ENCODE results near the gene FBXO30.

Gene FBXO30

GRCh38 chr6:145756170-145756662 is 58.4 kb downstream of the FBXO30 start:
- no peaks in the 10 kb centered on the region for H3K9me2 ChIP-seq (replicated peaks; ENCODE audit: insufficient read depth, low read length)
- no peaks in the 10 kb centered on the region for H3K36me3 ChIP-seq (ENCODE audit: low read length)
- H3K4me3 ChIP-seq (ENCODE audit: insufficient read depth, low read length, poor library complexity, severe bottlenecking) = no peak overlapping the region
- H3K27me3 ChIP-seq (ENCODE audit: low read length) = no peaks in the 10 kb centered on the region
- TF ChIP-seq EZH2phosphoT487 (conservative IDR thresholded peaks at IDR 0.05; ENCODE audit: low read length) (no peak), CTCF (IDR thresholded peaks at IDR 0.05; ENCODE audit: insufficient read depth, low read length, poor library complexity, severe bottlenecking) (no peak)
- H3K79me2 ChIP-seq (ENCODE audit: insufficient read depth, low read length) = no peaks in the 10 kb centered on the region
- H3K9ac ChIP-seq (ENCODE audit: low read length) = no peak overlapping the region
- H3F3A ChIP-seq (ENCODE audit: insufficient read depth) = no peaks in the 10 kb centered on the region
- no peak overlapping the region for H2AFZ ChIP-seq (ENCODE audit: low read depth, low read length, severe bottlenecking)
- H4K20me1 ChIP-seq (ENCODE audit: low read depth, low read length) = no peaks in the 10 kb centered on the region
- no peaks in the 10 kb centered on the region for H3K9me3 ChIP-seq (ENCODE audit: insufficient read depth, low read length)
- no peak overlapping the region for H3K4me2 ChIP-seq (ENCODE audit: low read depth, low read length, poor library complexity, severe bottlenecking)
- H3K27ac ChIP-seq (ENCODE audit: low read depth, low read length) = no peak overlapping the region

GRCh38 chr6:145755682-145756081 is 58.9 kb downstream of the FBXO30 start:
- Histone ChIP-seq H4K20me1 (ENCODE audit: low read depth, low read length) (no peaks in the 10 kb centered on the region), H3K79me2 (ENCODE audit: insufficient read depth, low read length) (no peaks in the 10 kb centered on the region), H3K9ac (ENCODE audit: low read length) (no peak overlapping the region), H3K4me3 (ENCODE audit: insufficient read depth, low read length, poor library complexity, severe bottlenecking) (no peak overlapping the region), H3K4me2 (ENCODE audit: low read depth, low read length, poor library complexity, severe bottlenecking) (no peak overlapping the region), H3K27me3 (ENCODE audit: low read length) (no peaks in the 10 kb centered on the region), H3K27ac (ENCODE audit: low read depth, low read length) (no peak overlapping the region), H3K36me3 (ENCODE audit: low read length) (no peaks in the 10 kb centered on the region), H3F3A (ENCODE audit: insufficient read depth) (no peaks in the 10 kb centered on the region), H3K9me2 (replicated peaks; ENCODE audit: insufficient read depth, low read length) (no peaks in the 10 kb centered on the region), H3K9me3 (ENCODE audit: insufficient read depth, low read length) (no peaks in the 10 kb centered on the region), H2AFZ (ENCODE audit: low read depth, low read length, severe bottlenecking) (no peak overlapping the region)
- TF ChIP-seq EZH2phosphoT487 (conservative IDR thresholded peaks at IDR 0.05; ENCODE audit: low read length) (no peak), CTCF (IDR thresholded peaks at IDR 0.05; ENCODE audit: insufficient read depth, low read length, poor library complexity, severe bottlenecking) (no peak)

DNA sequence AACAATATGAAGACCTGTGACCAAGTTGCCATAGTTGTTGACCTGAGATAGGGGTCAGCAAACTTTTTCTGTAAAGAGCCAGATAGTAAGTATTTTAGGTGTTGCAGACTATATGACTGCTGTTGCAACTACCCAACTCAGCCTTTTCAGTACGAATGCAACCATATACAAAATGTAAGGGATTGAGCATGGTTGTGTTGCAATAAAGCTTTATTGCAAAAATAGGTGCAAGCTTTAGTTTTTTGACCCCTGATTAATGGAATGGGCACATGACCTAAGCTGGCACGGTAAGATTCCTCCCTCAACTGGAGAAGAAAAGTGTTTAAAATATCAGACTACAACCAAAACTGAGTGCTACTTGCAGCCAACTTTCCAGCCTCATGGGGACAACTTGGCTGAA is 62.0 kb downstream of the FBXO30 start:
- no peak overlapping the region for H3K27ac ChIP-seq (ENCODE audit: low read depth, low read length)
- TF ChIP-seq CTCF (IDR thresholded peaks at IDR 0.05; ENCODE audit: insufficient read depth, low read length, poor library complexity, severe bottlenecking) = no peak
- TF ChIP-seq EZH2phosphoT487 (conservative IDR thresholded peaks at IDR 0.05; ENCODE audit: low read length) = no peak

More for the DNA sequence above, 62.0 kb downstream of the FBXO30 start:
- Histone ChIP-seq H2AFZ (ENCODE audit: low read depth, low read length, severe bottlenecking) (no peak overlapping the region), H3K79me2 (ENCODE audit: insufficient read depth, low read length) (no peaks in the 10 kb centered on the region), H3K9ac (ENCODE audit: low read length) (no peak overlapping the region), H4K20me1 (ENCODE audit: low read depth, low read length) (no peaks in the 10 kb centered on the region), H3K9me2 (replicated peaks; ENCODE audit: insufficient read depth, low read length) (no peaks in the 10 kb centered on the region), H3K36me3 (ENCODE audit: low read length) (no peaks in the 10 kb centered on the region), H3K4me3 (ENCODE audit: insufficient read depth, low read length, poor library complexity, severe bottlenecking) (no peak overlapping the region), H3K4me2 (ENCODE audit: low read depth, low read length, poor library complexity, severe bottlenecking) (no peak overlapping the region), H3K9me3 (ENCODE audit: insufficient read depth, low read length) (no peaks in the 10 kb centered on the region), H3K27me3 (ENCODE audit: low read length) (no peaks in the 10 kb centered on the region), H3F3A (ENCODE audit: insufficient read depth) (no peaks in the 10 kb centered on the region)
